ENCODE measurements around the gene MROH2A.
A peak's percentile ranks its signal among the peaks of the same experiment; 100 is the strongest.

The MROH2A gene

GRCh38 chr2:233855345-233855744 is 77.2 kb downstream of the MROH2A start:
- Histone ChIP-seq H3K27me3 (ENCODE audit: control insufficient read depth, low read length) (no peaks in the 10 kb centered on the region), H3K9me3 (ENCODE audit: control insufficient read depth, insufficient read depth, low read length) (no peaks in the 10 kb centered on the region; the same call in 1 of the 2 replicates), H3K4me1 (ENCODE audit: control insufficient read depth, low read length) (peaks cover 28% of the 10 kb centered on the region), H3K9me2 (replicated peaks; ENCODE audit: control insufficient read depth, low read length) (no peaks in the 10 kb centered on the region), H3K4me2 (ENCODE audit: low read length) (peak overlapping the region; percentile 89), H3F3A (ENCODE audit: control insufficient read depth, insufficient read depth) (no peaks in the 10 kb centered on the region), H3K4me3 (ENCODE audit: low read length) (peak overlapping the region; percentile 92; the same call in 1 of the 2 replicates), H3K27ac (ENCODE audit: low read depth, low read length) (no peak overlapping the region), H3K79me2 (ENCODE audit: control insufficient read depth, low read length) (peaks cover 43% of the 10 kb centered on the region), H4K20me1 (ENCODE audit: control insufficient read depth, insufficient read depth, low read depth, low read length) (peaks cover 18% of the 10 kb centered on the region; the same call in 1 of the 2 replicates), H3K36me3 (ENCODE audit: control insufficient read depth, low read length) (peaks cover 39% of the 10 kb centered on the region)
- TF ChIP-seq EZH2phosphoT487 (IDR thresholded peaks at IDR 0.05; ENCODE audit: borderline replicate concordance, low read length), result no peak
- no peak for TF ChIP-seq CTCF (IDR thresholded peaks at IDR 0.05; ENCODE audit: low read depth, low read length, poor library complexity, severe bottlenecking)

GRCh38 chr2:233856184-233856583 is 78.1 kb downstream of the MROH2A start:
- Histone ChIP-seq H3K36me3 (ENCODE audit: control insufficient read depth, low read length) (peaks cover 31% of the 10 kb centered on the region), H3K79me2 (ENCODE audit: control insufficient read depth, low read length) (peaks cover 35% of the 10 kb centered on the region), H3K9me2 (replicated peaks; ENCODE audit: control insufficient read depth, low read length) (no peaks in the 10 kb centered on the region), H3K27ac (ENCODE audit: low read depth, low read length) (no peak overlapping the region), H3F3A (ENCODE audit: control insufficient read depth, insufficient read depth) (no peaks in the 10 kb centered on the region), H4K20me1 (ENCODE audit: control insufficient read depth, insufficient read depth, low read depth, low read length) (peaks cover 18% of the 10 kb centered on the region; the same call in 1 of the 2 replicates), H3K27me3 (ENCODE audit: control insufficient read depth, low read length) (no peaks in the 10 kb centered on the region), H3K9me3 (ENCODE audit: control insufficient read depth, insufficient read depth, low read length) (no peaks in the 10 kb centered on the region; the same call in 1 of the 2 replicates), H3K4me1 (ENCODE audit: control insufficient read depth, low read length) (peaks cover 28% of the 10 kb centered on the region), H3K4me3 (ENCODE audit: low read length) (no peak overlapping the region), H3K4me2 (ENCODE audit: low read length) (no peak overlapping the region)
- no peak for TF ChIP-seq CTCF (IDR thresholded peaks at IDR 0.05; ENCODE audit: low read depth, low read length, poor library complexity, severe bottlenecking)
- no peak for TF ChIP-seq EZH2phosphoT487 (IDR thresholded peaks at IDR 0.05; ENCODE audit: borderline replicate concordance, low read length)

GRCh38 chr2:233857511-233858141 is 79.5 kb downstream of the MROH2A start:
- Histone ChIP-seq H3K79me2 (ENCODE audit: control insufficient read depth, low read length) (peaks cover 21% of the 10 kb centered on the region), H3K27ac (ENCODE audit: low read depth, low read length) (no peak overlapping the region), H3K4me1 (ENCODE audit: control insufficient read depth, low read length) (peaks cover 16% of the 10 kb centered on the region), H3K4me3 (ENCODE audit: low read length) (no peak overlapping the region), H3K27me3 (ENCODE audit: control insufficient read depth, low read length) (no peaks in the 10 kb centered on the region), H3K9me3 (ENCODE audit: control insufficient read depth, insufficient read depth, low read length) (no peaks in the 10 kb centered on the region; the same call in 1 of the 2 replicates), H3K9me2 (replicated peaks; ENCODE audit: control insufficient read depth, low read length) (no peaks in the 10 kb centered on the region), H4K20me1 (ENCODE audit: control insufficient read depth, insufficient read depth, low read depth, low read length) (peaks cover 9% of the 10 kb centered on the region; the same call in 1 of the 2 replicates), H3K4me2 (ENCODE audit: low read length) (no peak overlapping the region), H3K36me3 (ENCODE audit: control insufficient read depth, low read length) (peaks cover 19% of the 10 kb centered on the region), H3F3A (ENCODE audit: control insufficient read depth, insufficient read depth) (no peaks in the 10 kb centered on the region)
- TF ChIP-seq CTCF (IDR thresholded peaks at IDR 0.05; ENCODE audit: low read depth, low read length, poor library complexity, severe bottlenecking), result peak; percentile 96
- no peak for TF ChIP-seq EZH2phosphoT487 (IDR thresholded peaks at IDR 0.05; ENCODE audit: borderline replicate concordance, low read length)

All from DOHH2 (cell line).